22Rv1 (cell line): ENCODE data around the gene WWC1.

Source experiments
- CTCF ChIP-seq: fragments of 450-650 bp; IDR thresholded peaks from 2 replicates; pipeline ENCODE4 v1.5.1; 2017; ENCODE audit warnings: mild to moderate bottlenecking
- ZFX ChIP-seq: fragments of 450-650 bp; IDR thresholded peaks from 2 replicates; pipeline ENCODE4 v1.6.1; 2017; ENCODE audit warnings: antibody characterized with exemption, borderline replicate concordance

DNA sequence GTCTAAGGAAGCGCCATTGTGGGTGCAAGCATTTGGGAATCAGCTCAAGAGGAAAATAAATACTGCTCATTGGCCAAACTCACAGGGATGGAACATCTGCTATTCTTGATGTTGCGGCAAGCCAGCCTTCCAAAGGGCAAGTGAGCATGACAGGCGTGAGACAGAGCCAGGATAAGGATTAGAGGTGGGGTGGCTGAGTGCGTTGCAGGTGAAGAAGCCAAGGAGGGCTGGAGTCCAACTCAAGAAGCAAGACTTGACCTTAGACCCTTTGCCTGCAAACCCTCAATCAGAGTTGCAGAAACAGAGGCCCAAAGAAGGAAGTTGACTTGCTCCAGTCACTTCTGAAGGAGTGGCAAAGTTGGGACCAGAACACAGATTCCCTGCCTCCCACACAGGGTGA lies 79.4 kb downstream of the WWC1 start:
- TF ChIP-seq CTCF = no peak
- TF ChIP-seq ZFX = no peak
